HG03064 (cell line): ENCODE results near the gene B4GAT1.
"Not testable (repeated sequence)": the region's sequence is repeated elsewhere in the genome, so short reads cannot be mapped to it uniquely, and the experiment has no call there.

Experiments
- ATAC-seq: cut with Tn5 transposase; IDR thresholded peaks from one replicate; pipeline ENCODE4 v1.9.1; 2021; ENCODE audit warnings: low read depth; ENCODE audit not compliant: unreplicated experiment

B4GAT1 gene

DNA sequence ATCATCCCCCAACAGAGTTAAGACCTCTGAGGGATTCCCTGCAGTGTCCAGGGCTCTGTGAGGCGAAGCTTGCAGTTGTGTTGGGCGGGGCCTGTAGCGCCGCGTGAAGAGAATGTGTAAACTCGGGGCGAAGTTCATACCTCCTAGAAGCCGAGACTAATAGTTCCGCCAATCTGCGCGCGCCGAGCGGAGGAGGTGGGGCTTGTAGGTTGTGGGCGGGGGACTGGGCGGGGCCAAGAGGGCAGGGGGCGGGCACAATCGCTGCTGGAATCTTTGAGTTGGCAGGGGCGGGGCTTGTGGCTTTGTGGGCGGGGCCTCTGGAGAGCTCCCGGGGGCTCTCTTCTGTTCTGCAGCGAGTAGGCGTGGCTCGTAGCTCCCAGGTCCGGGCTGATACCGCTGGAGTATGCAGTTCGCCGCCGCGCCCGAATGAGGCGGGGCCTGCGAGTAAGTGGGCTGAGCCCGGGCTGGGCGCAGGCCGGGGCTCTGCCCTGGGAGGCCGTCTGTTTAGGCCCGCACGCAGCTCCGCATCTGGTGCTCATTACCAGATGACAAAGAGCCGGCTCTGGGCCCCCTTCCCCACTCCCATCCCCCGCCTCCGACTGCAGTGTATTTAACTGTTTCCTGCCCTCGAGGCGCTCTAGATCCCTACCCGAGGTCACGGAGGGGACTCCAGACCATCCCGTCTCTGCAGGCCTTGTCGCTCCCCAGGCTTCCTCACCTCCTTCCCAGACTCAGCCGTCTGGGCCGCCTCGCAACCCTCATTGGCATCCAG, 34.7 kb downstream of the B4GAT1 start:
- peak; percentile 53 for ATAC-seq

DNA sequence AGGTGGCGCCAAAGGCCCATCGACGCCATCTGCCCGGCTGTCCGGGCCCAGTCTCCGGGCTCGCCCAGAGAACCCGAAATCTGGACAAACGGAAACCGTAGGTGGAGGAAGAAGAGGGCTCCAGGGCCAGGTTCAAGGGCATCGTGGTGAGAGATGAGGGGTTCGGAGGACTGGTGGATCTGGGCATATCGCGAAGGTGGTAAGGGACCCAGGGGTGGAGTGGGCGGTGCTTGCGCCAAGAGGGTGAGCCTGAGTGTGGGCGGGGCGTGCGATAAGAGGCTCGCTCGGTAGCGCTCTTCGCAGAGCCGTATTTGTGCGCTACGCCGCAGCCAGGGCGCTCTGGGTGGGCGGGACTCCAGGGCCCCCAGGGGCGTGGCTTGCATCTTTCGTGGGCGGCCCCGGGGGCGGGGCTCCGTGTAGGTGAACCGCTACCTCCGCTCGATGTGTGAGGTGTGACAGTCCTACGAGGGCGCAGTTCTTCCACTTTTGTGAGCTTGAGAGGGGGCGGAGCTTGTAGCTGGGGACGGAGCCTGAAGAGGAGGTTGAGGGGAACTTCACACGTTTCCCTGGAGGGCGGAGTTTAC, 35.4 kb downstream of the B4GAT1 start:
- peak; percentile 81 for ATAC-seq

DNA sequence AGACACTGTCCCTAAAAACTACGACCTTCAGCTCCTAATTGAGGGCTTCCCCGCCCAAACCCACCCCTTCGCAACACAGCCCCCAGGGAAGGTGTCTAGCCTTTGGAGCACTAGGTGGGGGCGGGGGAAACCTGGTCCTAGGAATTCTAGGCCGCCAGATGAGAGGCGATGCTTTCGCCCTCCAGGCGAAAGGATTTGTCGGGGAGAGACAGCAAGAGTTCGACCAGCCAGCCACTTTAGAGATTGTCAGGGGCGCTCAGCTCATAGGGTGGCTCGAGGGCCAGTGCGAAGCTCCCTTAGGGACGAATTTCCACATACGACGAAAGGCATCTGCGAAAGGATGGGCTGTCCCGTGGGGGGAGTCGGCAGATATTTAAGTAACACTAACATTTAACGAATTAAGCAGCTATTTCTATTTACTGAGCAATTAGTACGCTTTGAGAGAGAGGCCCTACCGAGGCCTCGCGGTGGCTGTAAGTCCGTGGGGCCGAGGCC, 35.9 kb downstream of the B4GAT1 start:
- ATAC-seq = no peak

DNA sequence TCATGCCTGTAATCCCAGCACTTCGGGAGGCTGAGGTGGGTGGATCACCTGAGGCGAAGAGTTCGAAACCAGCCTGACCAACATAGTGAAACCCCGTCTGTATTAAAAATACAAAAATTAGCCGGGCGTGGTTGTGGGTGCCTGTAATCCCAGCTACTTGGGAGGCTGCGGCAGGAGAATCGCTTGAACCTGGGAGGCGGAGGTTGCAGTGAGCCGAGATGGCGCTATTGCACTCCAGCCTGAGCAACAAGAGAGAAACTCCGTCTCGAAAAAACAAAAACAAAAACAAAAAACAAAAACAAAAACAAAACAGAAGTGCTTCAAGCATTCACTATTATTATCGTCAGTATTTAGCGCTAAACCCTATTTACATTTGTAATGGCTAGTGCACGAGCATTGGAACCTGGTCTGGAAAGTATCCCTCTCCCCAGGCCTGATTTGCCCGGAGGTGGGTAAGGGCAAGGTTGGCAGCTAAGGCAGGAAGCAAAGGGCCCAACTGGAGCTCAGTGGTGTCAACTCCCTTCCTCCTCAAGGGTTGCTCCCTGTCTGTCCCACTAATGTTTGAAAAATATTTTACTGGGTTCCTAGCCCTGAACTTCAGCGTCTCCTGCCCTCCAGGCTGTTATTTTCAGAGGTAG, 36.5 kb downstream of the B4GAT1 start:
- not testable (repeated sequence) for ATAC-seq

DNA sequence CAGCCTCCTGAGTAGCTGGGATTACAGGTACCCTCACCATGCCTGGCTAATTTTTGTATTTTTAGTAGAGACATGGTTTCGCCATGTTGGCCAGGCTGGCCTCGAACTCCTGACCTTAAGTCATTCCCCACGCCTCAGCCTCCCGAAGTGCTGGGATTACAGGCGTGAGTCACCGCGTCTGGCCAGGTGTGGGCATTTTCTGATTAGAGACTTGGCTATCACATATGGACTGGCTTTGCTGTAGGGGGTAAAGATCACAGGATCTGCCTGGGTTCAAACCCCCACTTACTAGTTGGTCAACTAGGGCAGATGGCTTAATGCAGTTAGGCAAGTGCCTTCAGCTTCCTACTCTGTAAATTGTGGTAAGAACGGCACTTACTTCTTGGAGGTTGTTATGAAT, 37.1 kb downstream of the B4GAT1 start:
- no peak for ATAC-seq

DNA sequence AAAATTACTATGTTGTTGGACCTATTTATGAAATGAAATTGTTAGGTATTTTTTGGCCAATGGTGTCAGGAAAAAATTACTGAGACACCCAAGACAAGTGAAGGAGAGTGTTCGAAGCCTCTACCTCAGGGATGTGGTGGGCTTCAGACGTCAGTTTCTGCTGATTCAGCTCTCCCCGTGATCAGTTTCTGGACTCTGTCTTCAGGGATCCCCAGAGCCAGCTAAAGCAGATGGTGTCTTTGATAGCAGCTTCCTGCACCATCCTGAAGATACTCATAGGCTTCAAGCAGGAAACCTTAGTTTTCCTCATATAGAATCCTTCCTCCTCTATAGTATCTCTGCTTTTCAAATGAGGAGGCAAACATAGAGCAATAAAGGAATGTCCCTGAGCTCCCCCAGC, 38.0 kb downstream of the B4GAT1 start:
- no peak for ATAC-seq

DNA sequence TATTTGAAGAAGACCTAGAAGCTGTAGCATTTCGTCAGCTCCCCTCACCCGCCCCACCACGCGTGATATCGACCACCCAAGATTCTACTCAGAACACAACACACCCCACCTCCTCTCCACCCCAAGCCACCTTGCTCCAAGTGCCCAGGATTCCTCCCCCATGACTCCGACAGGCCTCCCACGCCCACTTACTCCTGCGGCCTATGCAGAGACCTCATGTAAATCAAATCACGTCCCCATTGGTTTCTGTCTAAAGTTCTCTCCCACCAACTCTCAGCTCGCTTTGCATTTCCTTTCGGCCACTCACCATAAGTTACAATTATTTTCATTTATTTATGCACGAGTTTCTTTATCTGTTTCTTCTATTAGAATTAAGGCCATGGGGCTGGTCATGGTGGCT, 44.8 kb downstream of the B4GAT1 start:
- no peak for ATAC-seq

DNA sequence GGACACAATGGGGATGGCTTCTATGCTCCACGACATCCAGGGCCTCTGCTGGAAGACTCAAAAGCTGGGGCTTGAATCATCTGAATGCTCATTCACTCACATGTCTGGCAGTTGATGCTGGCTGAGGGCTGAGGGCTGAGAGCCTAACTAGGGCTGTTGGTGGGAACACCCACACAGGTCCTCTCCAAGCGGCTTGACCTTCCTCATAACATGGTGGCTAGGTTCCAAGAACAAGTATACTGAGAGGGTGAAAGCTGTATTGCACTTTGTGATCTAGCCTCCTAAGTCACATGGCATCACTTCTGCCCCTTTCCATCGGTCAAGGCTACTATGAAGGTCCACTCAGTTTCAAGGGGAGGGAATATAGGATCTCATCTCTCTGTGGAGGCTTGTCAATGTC, 48.2 kb downstream of the B4GAT1 start:
- no peak for ATAC-seq

DNA sequence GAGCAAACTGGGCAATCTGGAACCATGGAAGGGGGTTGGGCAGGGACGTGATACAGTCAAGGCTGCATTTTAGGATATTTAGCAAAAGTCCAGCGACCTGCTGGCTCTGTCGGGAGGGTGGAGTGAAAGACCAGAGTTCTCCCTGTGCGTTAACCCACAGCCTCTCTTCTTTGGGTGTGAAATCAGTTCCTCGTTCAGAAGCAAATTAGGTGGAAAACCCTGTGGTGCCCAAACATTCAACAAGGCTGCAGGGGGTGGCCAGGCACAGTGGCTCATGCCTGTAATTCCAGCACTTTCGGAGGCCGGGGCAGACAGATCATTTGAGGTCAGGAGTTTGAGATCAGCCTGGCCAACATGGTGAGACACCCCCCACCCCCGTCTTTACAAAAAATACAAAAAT, 49.8 kb downstream of the B4GAT1 start:
- ATAC-seq = no peak
